Naive thymus-derived CD8-positive, alpha-beta T cell (primary cell): Measurements from ENCODE around the gene CFAP141. TPM values are rescaled to one million over a fixed set of nuclear protein-coding genes. Genes with fewer than 3 reads are reported as not detected.
"Not testable (repeated sequence)": the region's sequence is repeated elsewhere in the genome, so short reads cannot be mapped to it uniquely, and the experiment has no call there.

Experiments used
- ATAC-seq, 2 donors: fragments of 150-1000 bp; cut with Tn5 transposase in 1 of 2; sonication (Bioruptor Pico), chemical (Tn5 transposase) in 1 of 2; 1 replicate in 1 of 2; 2 replicates in 1 of 2; pipeline ENCODE4 v1.10.0; 2021; ENCODE audit warnings: mild to moderate bottlenecking in 2 of 2, moderate library complexity in 2 of 2
- POLR2A ChIA-PET: fragments of 350-600 bp; sonication (Branson Sonifier 250); formaldehyde crosslinking; loops from one replicate; lab custom pipeline; 2021; ENCODE audit warnings: antibody characterized with exemption; lab: Charles Lee
- DNase-seq, 10 donors: peaks; one replicate each; pipeline versions ENCODE4 v3.0.0 to v3.0.0-alpha.2; 2020 to 2022
- H3K27ac Mint-ChIP-seq, 10 donors: one replicate each; pipeline ENCODE4 v1.8.0; 2020 to 2022; ENCODE audit warnings: mild to moderate bottlenecking in 10 of 10, mixed read lengths in 10 of 10, moderate library complexity in 4 of 10, inconsistent platforms in 1 of 10
- H3K27me3 Mint-ChIP-seq, 5 donors: one replicate each; pipeline ENCODE4 v1.8.0; 2021 to 2022; ENCODE audit warnings: mixed read lengths in 5 of 5
- H3K36me3 Mint-ChIP-seq, 3 donors: one replicate each; pipeline ENCODE4 v1.8.0; 2020 to 2022; ENCODE audit warnings: mixed read lengths in 3 of 3, mild to moderate bottlenecking in 2 of 3, inconsistent platforms in 1 of 3
- H3K4me1 Mint-ChIP-seq, 4 donors: one replicate each; pipeline ENCODE4 v1.8.0; 2021 to 2022; ENCODE audit warnings: mixed read lengths in 4 of 4
- H3K4me3 Mint-ChIP-seq, 10 donors: one replicate each; pipeline ENCODE4 v1.8.0; 2020 to 2022; ENCODE audit warnings: mild to moderate bottlenecking in 10 of 10, mixed read lengths in 10 of 10, moderate library complexity in 6 of 10, inconsistent platforms in 1 of 10
- H3K9me3 Mint-ChIP-seq, 9 donors: one replicate each; pipeline ENCODE4 v1.8.0; 2020 to 2022; ENCODE audit warnings: mixed read lengths in 9 of 9, mild to moderate bottlenecking in 3 of 9, inconsistent platforms in 1 of 9, moderate library complexity in 1 of 9
- polyA plus RNA-seq, 3 donors: library from polyadenylated mRNA; unstranded; fragments of 300-500 nt; fragmentation: Illumina TruSeq; gene quantifications; one replicate each; pipeline ENCODE4 v1.2.3, GENCODE V29; 2021
- total RNA-seq, 8 experiments: library from RNA in 2 of 8; stranded (reverse) in 2 of 8; gene quantifications; one replicate each; pipeline ENCODE4 v1.2.3 and lab custom pipeline; 2021 to 2026

Gene CFAP141
- total RNA-seq: not detected
- not detected for polyA plus RNA-seq
- 0 to 0.69 (median 0.35) reads per million in 6 experiments for total RNA-seq (lab: John Stamatoyannopoulos, UW)

DNA sequence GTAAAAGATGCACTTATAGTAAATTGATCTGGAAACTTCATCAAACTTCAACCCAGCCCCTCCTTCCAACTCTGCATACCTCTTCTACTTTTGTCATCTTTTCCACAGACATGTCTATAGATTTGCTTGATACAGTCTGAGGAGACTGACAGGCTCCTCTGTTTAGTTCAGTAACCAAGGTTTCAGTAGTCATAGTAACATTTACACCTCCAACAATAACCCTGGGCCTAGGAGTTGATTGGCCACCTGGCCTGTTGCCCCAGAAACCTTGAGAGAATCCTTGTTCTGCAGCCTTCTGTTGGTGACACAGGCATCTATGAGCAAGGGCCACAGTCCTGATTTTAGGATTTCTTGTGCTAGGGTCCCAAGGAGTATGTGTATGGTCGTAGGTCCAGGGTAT is at the start of gene CFAP141:
CFAP141 (minus strand) TSS at position 138 of the 400 bp plus-strand sequence; CDS start at position 112, 26 bp downstream.
- POLR2A ChIA-PET: no interaction called here
- Mint-ChIP-seq H3K36me3 (peaks cover 0 to 55% (median 12%) of the 10 kb centered on the region in 3 donors), H3K27ac (peak within 1 kb of the TSS in 9 of 10 donors; percentile 31 to 90 (median 80)), H3K4me3 (no peak within 1 kb of the TSS), H3K27me3 (no peaks in the 10 kb centered on the region), H3K9me3 (no peaks in the 10 kb centered on the region), H3K4me1 (peaks cover 0 to 7% (median under 1%) of the 10 kb centered on the region in 4 donors)
- peak in 1 of 10 donors; percentile 26 for DNase-seq
- peak; percentile 59 to 69 for ATAC-seq

GRCh38 chr1:154253671-154254070 is 47.5 kb upstream of the CFAP141 start:
- no peaks in the 10 kb centered on the region for H3K9me3 Mint-ChIP-seq
- DNase-seq: no peak
- peak overlapping the region in 5 of 10 donors; percentile 25 to 83 (median 67) for H3K27ac Mint-ChIP-seq
- POLR2A ChIA-PET: interaction anchor here (0.6 to 1.0 kb wide), 2 partner anchors 28 to 34 kb away, joined by 3 to 7 read pairs; no protein-coding TSS in a partner anchor
- H3K4me3 Mint-ChIP-seq: no peak overlapping the region
- peaks cover 0 to 2% (median under 1%) of the 10 kb centered on the region in 4 donors for H3K4me1 Mint-ChIP-seq
- H3K36me3 Mint-ChIP-seq: peaks cover 20 to 100% (median 41%) of the 10 kb centered on the region in 3 donors
- ATAC-seq: no peak
- no peaks in the 10 kb centered on the region for H3K27me3 Mint-ChIP-seq

GRCh38 chr1:154241703-154242351 is 35.7 kb upstream of the CFAP141 start:
- DNase-seq (peak in 2 of 10 donors; percentile 24 to 31), ATAC-seq (peak in 1 of 2 donors; percentile 50)
- Mint-ChIP-seq H3K4me1 (peaks cover 16 to 41% (median 26%) of the 10 kb centered on the region in 4 donors), H3K9me3 (no peaks in the 10 kb centered on the region), H3K36me3 (peaks cover 4 to 95% (median 26%) of the 10 kb centered on the region in 3 donors), H3K27me3 (no peaks in the 10 kb centered on the region), H3K27ac (peak overlapping the region; percentile 30 to 84 (median 67)), H3K4me3 (no peak overlapping the region)
- POLR2A ChIA-PET: interaction anchor here (1.2 kb wide), 1 partner anchor 20 kb away, joined by 3 read pairs; no protein-coding TSS in a partner anchor

DNA sequence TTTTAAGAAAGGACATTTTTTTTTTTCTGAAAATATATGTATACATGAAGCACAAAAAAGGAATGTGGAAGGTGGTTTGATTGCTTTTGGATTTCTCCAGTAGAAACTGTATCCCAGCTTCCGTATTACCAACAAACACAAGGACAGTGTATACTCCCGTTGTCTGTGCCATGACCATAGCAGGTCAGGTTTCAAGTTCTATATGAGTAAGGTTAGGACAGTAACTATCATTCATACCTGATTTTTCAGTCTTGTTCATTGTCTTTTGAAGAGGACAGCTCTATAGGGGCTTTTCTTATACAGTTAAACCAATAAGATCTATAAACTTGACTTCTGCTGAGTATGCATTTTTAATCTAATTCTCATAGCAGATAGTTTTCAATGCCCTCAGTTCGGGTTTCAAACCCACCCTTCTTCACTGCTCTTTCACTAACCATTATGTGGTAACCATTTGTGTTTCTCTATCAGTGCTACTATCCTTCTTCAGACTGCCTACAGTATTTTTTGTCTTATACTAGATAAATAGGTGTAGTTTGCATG is 34.2 kb upstream of the CFAP141 start:
- Mint-ChIP-seq H3K4me1 (peaks cover 20 to 41% (median 26%) of the 10 kb centered on the region in 4 donors), H3K27me3 (no peaks in the 10 kb centered on the region), H3K36me3 (peaks cover 4 to 97% (median 28%) of the 10 kb centered on the region in 3 donors), H3K27ac (peak overlapping the region; percentile 0 to 90 (median 34)), H3K9me3 (no peaks in the 10 kb centered on the region), H3K4me3 (no peak overlapping the region)
- DNase-seq: no peak
- no peak for ATAC-seq
- POLR2A ChIA-PET: no interaction called here

GRCh38 chr1:154239491-154239890 is 33.4 kb upstream of the CFAP141 start:
- ATAC-seq (no peak), DNase-seq (no peak)
- H3K27me3 Mint-ChIP-seq: no peaks in the 10 kb centered on the region
- H3K4me3 Mint-ChIP-seq: no peak overlapping the region
- POLR2A ChIA-PET: no interaction called here
- peak overlapping the region in 9 of 10 donors; percentile 5 to 74 (median 39) for H3K27ac Mint-ChIP-seq
- peaks cover 4 to 98% (median 30%) of the 10 kb centered on the region in 3 donors for H3K36me3 Mint-ChIP-seq
- peaks cover 21 to 42% (median 26%) of the 10 kb centered on the region in 4 donors for H3K4me1 Mint-ChIP-seq
- H3K9me3 Mint-ChIP-seq: no peaks in the 10 kb centered on the region

- peak overlapping the region in 8 of 10 donors; percentile 2 to 63 (median 51) for H3K27ac Mint-ChIP-seq
- POLR2A ChIA-PET: interaction anchor here (1.0 kb wide), 1 partner anchor 16 kb away, joined by 3 read pairs; no protein-coding TSS in a partner anchor
- no peak for DNase-seq
Observed at GRCh38 chr1:154237880-154238506, 31.9 kb upstream of the CFAP141 start.

DNA sequence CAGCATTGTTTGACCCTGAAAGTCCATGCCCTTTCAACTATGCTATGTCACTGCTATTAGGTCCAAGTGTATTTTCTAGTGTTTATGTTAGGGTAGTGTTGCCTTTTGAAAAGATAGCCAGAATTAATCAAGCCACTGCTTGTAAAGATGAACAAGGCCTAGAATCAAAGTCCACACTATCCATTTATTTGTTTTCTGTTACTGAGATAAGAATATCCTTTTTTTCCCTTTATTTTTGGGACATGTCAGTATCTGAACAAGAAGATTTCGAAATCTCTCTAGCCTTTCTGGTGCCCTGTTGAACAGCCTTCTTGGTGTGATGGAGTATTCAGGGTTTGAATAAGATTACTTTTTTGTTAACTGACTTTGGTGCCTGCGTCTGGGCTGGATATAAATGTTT is 31.3 kb upstream of the CFAP141 start:
- Mint-ChIP-seq H3K27me3 (no peaks in the 10 kb centered on the region), H3K4me1 (peaks cover 21 to 42% (median 25%) of the 10 kb centered on the region in 4 donors), H3K27ac (peak overlapping the region in 4 of 10 donors; percentile 3 to 54 (median 51)), H3K9me3 (no peaks in the 10 kb centered on the region), H3K36me3 (peaks cover 4 to 96% (median 20%) of the 10 kb centered on the region in 3 donors), H3K4me3 (no peak overlapping the region)
- ATAC-seq (no peak), DNase-seq (no peak)
- POLR2A ChIA-PET: no interaction called here

More at GRCh38 chr1:154237880-154238506, 31.9 kb upstream of the CFAP141 start:
- Mint-ChIP-seq H3K27me3 (no peaks in the 10 kb centered on the region), H3K9me3 (no peaks in the 10 kb centered on the region), H3K36me3 (peaks cover 4 to 96% (median 25%) of the 10 kb centered on the region in 3 donors), H3K4me1 (peaks cover 21 to 44% (median 26%) of the 10 kb centered on the region in 4 donors), H3K4me3 (no peak overlapping the region)
- no peak for ATAC-seq

DNA sequence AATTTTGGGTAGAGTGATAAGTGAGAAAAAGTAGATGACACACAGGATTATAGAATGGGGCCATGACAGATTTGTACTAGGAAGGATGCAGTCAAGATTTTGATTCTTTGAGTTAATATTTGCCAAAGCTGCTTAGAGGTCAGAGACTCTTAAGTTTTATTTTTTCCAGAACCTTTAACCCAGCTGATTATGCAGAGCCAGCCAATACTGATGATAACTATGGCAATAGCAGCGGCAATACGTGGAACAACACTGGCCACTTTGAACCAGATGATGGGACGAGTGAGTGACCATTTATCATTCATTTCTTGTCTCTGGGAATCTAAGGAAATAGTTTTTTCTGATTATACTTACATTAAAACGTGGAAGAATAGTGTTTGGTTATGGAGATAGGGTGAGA is 30.7 kb upstream of the CFAP141 start:
- Mint-ChIP-seq H3K9me3 (no peaks in the 10 kb centered on the region), H3K27ac (peak overlapping the region in 6 of 10 donors; percentile 12 to 83 (median 67)), H3K36me3 (peaks cover 4 to 96% (median 20%) of the 10 kb centered on the region in 3 donors), H3K4me3 (no peak overlapping the region), H3K27me3 (no peaks in the 10 kb centered on the region), H3K4me1 (peaks cover 15 to 39% (median 21%) of the 10 kb centered on the region in 4 donors)
- no peak for ATAC-seq
- DNase-seq: no peak
- POLR2A ChIA-PET: no interaction called here

- POLR2A ChIA-PET, ATAC-seq, H3K27me3 Mint-ChIP-seq, H3K4me3 Mint-ChIP-seq, DNase-seq, H3K9me3 Mint-ChIP-seq: not testable (repeated sequence)
- peak overlapping the region in 4 of 10 donors; percentile 35 to 80 (median 60) for H3K27ac Mint-ChIP-seq
- peaks cover 0 to 19% (median 6%) of the 10 kb centered on the region in 4 donors for H3K4me1 Mint-ChIP-seq
- H3K36me3 Mint-ChIP-seq: peaks cover 0 to 95% (median 9%) of the 10 kb centered on the region in 3 donors
Observed at GRCh38 chr1:154233127-154233526, 27.0 kb upstream of the CFAP141 start.

- H3K4me3 Mint-ChIP-seq, H3K9me3 Mint-ChIP-seq, ATAC-seq, H3K27me3 Mint-ChIP-seq, DNase-seq: not testable (repeated sequence)
- H3K36me3 Mint-ChIP-seq: peaks cover 0 to 95% (median 11%) of the 10 kb centered on the region in 3 donors
- H3K27ac Mint-ChIP-seq: peak overlapping the region in 1 of 10 donors; percentile 22
- peaks cover 12 to 27% (median 13%) of the 10 kb centered on the region in 4 donors for H3K4me1 Mint-ChIP-seq
- POLR2A ChIA-PET: interaction anchor here (0.6 kb wide), 1 partner anchor 32 kb away, joined by 3 read pairs; no protein-coding TSS in a partner anchor
Observed at GRCh38 chr1:154231112-154231511, 25.0 kb upstream of the CFAP141 start.

GRCh38 chr1:154225370-154225769 is 19.2 kb upstream of the CFAP141 start:
- no peak for ATAC-seq
- peak overlapping the region in 2 of 10 donors; percentile 23 to 30 for H3K4me3 Mint-ChIP-seq
- no peak for DNase-seq
- H3K36me3 Mint-ChIP-seq: peaks cover 0 to 60% (median 6%) of the 10 kb centered on the region in 3 donors
- POLR2A ChIA-PET: interaction anchor here (0.5 to 0.7 kb wide), 2 partner anchors 28 to 53 kb away, joined by 3 read pairs; no protein-coding TSS in a partner anchor
- H3K27ac Mint-ChIP-seq: peak overlapping the region in 9 of 10 donors; percentile 7 to 99 (median 60)
- no peaks in the 10 kb centered on the region for H3K9me3 Mint-ChIP-seq
- H3K27me3 Mint-ChIP-seq: peaks cover 0 to 2% (median 0%) of the 10 kb centered on the region in 5 donors
- peaks cover 36 to 65% (median 61%) of the 10 kb centered on the region in 4 donors for H3K4me1 Mint-ChIP-seq

GRCh38 chr1:154223621-154224020 is 17.5 kb upstream of the CFAP141 start:
- H3K4me3 Mint-ChIP-seq: peak overlapping the region in 7 of 10 donors; percentile 16 to 99 (median 83)
- peaks cover 0 to 53% (median 10%) of the 10 kb centered on the region in 3 donors for H3K36me3 Mint-ChIP-seq
- peaks cover 46 to 80% (median 74%) of the 10 kb centered on the region in 4 donors for H3K4me1 Mint-ChIP-seq
- H3K9me3 Mint-ChIP-seq: no peaks in the 10 kb centered on the region
- H3K27me3 Mint-ChIP-seq: peaks cover 0 to 2% (median 0%) of the 10 kb centered on the region in 5 donors
- DNase-seq (no peak), ATAC-seq (no peak)
- POLR2A ChIA-PET: interaction anchor here (0.5 kb wide), 1 partner anchor 48 kb away, joined by 5 read pairs; no protein-coding TSS in a partner anchor
- H3K27ac Mint-ChIP-seq: peak overlapping the region; percentile 13 to 100 (median 100)
